ENCODE measurements around the gene HOXC4. TPM values are rescaled to one million over a fixed set of nuclear protein-coding genes. Genes with fewer than 3 reads are reported as not detected.
"Not testable (repeated sequence)": the region's sequence is repeated elsewhere in the genome, so short reads cannot be mapped to it uniquely, and the experiment has no call there.

HOXC4 gene
- total RNA-seq, 1 donor from 2014 or later, result not detected

DNA sequence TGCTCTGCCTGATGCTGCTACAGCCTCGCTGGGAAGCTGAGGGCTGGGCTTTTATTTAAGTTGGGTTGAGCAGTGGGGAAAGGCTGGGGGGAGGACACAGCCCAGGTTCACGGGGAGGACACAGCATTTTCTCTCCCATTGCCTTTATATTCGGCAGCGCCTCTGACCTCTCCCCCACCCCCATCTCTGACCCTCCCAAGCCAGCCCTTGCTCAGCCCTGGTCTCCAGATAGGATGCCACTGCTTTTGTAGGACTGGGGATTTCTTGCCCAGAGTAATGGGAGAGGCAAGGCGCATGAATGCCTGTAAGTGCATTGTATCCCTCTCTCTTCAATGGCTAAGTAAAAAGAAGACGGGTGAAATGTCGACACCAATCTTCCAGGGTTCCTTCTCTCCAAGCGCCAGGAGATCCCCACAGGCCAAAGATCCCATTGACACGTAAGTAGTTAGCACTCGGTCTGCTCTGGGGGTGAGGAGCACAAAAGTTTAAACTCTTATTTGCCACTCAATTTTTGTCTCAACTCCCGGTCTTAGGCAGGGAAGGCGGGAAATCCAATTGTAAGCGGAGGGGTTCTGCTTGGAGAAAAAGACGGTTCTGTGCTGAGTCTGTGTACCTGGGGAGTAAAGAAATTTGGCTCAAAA lies 4.6 kb downstream of the HOXC4 start:
- DNase-seq, result no peak

DNA sequence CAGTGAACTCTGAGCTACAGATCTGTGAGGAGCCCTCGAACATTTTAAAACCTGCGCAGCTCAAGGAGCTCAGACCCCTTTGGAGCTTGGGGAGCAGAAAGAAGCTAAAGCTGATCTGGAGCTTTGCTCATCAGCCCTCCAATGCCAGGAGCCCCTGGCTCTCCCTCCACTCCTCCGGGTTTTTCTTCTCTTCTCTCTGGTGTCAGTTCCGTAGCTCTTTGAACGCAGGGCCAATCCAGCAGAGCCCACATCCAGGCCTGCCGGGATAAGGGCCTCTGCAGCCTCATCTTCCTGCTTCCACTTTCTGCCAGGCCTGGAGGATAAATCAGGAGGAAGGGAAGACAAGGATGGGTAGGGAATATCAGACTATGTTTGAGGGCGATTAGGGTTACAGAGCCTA lies 6.0 kb downstream of the HOXC4 start:
- no peak for DNase-seq

DNA sequence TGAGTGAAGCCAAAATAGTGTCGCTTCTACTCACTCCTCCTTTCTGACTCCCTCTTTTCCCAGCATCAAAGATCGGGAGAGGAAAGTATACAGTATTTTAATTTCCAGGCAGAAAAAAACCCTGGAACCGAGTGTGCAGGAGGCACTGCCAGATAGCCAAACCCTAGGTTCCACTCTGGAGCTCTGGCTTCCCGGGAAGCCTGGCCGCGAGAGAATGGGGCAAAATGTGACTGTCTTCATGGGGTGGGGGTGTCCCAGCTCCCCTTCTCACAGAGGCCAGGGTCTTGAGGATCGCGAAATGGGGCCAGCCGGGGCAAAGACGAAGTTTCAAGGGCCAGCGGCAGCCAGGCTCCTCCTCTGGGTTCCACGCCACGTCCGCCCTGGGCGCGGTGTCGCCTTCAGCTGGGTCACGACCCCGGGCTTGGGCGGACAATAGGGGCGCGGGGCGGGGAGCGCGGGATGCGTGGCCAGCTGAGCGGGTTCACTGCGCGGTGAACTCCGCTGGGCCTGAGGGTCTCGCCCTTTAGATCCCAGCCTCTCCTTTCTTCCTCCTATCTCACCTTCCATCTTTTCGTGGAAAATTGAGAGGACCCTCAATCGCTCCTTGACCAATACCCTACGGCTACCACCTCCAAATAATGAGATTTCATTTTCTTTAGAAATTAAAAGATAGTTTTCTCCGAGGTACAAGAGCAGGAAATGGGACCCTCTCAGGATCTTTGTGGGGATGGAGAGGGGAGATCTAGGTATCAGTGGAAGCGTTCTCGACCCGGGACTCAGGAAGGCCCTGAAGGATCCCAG lies 6.7 kb downstream of the HOXC4 start:
- DNase-seq, result no peak

DNA sequence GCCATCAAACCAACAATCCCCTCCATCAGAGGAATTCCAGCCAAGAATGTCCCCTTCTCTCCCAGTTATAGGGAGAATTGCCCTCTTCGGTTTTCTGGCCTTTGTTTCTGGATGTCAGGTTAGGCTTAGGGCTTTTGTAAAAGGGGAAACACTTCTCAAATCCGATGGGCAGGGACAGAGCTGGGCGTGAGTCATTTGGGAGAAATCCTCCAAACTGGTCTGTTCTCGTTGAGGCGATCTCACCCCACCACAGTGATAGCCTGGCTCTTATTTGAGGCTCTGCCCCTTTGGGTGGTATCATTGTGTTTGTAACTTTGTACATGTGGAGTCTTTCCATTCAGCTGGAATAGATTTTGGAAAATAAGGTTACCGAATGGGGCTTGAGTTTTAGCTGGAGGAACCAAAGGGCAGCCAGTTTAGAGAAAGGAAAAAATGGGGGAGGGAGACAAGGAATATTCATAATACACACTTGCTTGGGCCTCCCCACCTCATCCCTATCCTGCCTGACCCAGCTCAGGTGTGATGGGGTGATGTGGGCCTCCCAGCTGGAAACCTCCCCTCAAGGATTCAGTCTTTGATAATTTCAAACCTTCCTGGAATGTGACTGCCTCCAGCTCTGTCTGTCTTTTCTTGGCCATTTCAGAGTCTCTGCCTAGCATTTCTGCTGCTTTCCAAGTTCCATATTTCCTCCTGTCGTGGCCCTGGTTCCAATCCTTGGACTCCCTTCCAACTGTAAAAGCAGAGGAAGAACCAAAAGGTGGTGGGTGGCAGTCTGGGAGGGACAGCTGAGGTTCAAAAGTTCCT lies 7.5 kb downstream of the HOXC4 start:
- no peak for DNase-seq

DNA sequence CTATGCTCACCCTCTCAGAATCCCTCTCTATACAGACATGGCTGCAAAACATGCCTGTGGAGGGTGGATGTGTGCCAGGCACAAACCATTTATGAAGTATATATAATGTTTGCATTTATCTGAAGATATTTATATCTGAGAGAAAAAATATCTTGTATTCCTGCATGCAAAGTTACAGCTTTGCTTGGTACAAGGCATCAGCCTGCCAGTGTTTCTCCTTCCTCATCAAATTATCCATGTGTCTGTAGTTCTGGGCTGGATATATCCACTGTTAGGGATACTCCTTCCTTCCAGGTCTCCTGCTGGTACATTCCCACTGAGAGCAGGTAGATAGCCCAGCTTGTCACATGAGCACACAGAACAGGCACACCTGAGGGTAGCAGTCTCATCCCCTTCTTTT lies 12.0 kb downstream of the HOXC4 start:
- DNase-seq, result no peak

DNA sequence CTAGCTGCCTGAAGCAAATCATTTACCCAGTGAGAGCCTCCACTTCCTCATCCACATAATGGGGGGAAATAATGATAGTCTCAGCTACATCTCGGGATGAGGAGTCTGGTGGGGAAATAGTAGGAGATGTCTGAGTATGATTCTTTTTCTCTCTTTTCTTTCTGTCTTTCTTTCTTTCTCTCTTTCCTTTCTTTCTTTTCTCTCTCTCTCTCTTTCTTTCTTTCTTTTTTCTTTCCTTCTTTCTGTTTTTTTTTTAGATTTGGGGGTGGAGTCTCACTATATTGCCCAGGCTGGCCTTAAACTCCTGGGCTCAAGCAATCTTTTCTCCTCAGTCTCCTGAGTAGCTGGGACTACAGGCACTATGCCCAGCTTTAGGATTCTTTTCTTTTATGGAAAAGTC lies 12.8 kb downstream of the HOXC4 start:
- DNase-seq, result no peak

DNA sequence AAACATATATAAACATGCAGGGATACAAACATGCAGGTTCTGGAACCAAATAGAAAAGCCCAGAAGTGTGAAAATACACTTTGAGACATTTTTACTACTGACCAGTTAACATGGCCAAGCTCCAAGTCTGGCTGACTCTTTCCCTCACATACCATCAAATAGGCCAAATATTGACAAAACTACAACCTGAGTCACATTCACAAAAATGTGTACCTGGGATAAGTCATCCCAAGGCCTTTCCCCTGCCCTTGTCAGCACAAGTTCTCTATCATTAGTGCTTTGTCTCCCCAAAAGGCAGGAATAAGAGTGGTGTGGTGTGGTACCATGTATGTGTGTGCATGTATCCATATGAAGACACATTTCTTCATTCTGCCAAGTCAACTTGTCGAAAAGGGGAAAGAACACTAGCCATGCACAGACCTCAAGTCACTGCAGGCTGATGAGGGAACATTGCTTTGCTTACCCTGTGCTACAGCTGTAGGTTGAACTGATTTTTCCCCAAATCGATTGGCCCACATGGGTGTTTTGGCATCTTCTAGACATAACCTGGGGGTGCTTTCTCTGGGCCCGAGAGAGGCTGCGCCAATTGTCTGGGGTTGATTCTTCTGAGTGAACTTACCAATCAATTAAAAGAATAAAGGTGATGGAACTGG lies 14.9 kb downstream of the HOXC4 start:
- DNase-seq, result no peak

DNA sequence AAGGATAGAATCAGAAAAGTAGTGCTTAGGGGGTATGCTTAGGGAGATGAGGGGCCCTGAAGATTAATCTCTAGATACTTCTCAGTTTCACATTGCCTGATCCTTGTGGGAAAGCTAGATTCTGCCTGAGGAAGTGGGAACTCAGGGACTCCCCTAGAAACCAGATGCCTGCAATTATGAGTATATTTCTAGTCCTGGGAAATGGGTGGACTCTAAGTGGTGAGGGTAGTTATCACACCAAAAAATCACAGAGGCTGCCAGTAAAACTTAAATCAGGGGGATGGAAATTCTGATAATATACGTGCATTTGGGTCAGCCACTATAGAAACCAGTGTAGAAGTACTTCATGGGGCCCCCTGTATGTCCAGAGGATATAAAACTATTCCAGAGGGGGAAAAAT lies 18.3 kb downstream of the HOXC4 start:
- no peak for DNase-seq

DNA sequence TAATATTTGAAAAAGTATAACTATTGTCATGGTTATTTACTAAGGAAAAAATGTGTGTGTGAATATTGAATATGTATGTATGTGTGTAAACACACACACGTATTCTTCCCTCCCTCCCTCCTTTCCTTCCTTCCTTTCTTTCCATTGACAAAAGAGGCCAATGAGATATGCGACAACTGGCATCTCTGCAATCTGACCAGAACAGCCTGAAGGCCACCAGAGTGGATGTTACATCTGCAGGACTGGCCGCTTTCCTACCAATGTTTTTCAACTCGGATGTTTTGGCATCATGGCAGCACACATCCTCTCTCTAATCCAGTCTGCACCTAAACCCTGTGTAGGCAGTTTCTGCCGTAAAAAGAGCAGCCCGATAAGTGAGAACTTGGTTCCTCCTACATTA lies 20.7 kb downstream of the HOXC4 start:
- no peak for DNase-seq

DNA sequence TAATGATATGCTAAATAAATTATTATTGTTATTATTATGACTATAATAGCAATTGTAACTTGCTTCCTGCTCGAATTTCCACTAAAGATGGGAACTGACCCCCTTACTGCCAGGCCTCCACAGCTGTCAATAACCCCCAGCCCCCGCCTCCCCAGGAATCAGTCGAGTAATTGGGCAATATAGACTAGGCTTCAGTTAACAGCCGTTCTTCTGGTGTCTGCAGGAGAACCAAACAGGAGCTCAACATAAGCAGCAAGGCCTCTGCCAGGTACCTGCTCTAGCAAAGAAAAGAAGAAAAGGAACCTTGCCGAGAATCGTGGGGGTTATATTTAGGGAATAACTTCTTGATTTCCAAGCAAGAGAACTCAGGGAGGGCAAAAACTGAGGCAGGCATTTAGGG lies 21.8 kb downstream of the HOXC4 start:
- no peak for DNase-seq

DNA sequence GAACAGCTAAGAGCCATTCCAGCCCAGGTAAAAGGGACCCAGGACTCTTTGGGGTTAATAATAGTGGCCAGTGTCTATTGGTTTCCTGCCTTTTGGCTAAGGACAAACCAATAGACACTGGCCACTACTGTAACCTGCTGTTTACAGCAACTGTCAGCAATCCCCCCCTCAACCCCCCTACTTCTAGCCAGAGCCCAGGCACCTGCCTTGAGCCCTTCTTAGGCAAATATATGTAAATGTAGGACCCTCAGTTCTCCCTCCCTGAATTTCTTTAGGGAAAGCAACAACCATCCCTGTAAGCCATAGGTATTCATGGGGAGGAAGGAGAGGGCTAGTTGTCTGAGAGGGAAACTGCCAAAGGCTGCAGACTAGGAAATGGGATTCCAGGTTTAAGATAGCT lies 22.3 kb downstream of the HOXC4 start:
- DNase-seq, result no peak

DNA sequence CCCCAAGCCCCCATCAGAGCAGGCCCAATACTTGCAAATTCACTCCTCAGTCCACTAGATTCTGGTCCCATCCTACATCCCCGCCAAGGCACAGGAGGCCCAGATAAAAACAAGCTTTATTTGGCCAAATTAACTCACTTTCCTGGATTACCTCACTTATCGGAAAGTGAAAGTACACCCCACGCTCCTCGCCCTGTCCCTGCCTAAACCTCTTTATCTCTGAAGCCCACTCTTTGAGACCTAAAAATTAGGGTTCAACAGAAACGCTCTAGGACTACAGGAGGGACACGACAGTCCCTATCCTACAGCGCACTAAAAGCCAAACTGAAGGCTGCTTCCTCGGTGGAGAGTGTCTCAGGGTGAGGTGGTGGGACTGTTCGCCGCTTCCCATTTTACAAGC lies 24.2 kb downstream of the HOXC4 start:
- DNase-seq, result not testable (repeated sequence)

DNA sequence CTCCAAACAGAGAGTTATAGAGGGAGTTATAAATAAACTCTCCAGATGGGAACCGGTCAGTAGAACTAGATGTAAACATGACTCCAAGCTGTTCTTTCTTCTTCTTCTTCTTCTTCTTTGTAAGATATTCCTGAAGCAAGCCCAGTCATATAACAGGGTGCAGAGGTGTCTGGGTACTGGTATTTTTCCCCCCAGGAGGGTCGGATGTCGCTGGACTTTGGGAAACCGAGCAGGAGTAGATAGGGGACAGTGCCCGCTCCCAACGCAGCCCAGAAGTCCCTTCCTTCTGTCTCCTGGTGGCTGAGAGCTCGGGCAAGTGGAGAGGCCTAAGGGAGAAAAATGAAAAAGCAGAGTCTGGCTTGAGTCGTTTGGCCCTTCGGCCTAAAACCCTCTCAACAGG lies 25.5 kb downstream of the HOXC4 start:
- not testable (repeated sequence) for DNase-seq

DNA sequence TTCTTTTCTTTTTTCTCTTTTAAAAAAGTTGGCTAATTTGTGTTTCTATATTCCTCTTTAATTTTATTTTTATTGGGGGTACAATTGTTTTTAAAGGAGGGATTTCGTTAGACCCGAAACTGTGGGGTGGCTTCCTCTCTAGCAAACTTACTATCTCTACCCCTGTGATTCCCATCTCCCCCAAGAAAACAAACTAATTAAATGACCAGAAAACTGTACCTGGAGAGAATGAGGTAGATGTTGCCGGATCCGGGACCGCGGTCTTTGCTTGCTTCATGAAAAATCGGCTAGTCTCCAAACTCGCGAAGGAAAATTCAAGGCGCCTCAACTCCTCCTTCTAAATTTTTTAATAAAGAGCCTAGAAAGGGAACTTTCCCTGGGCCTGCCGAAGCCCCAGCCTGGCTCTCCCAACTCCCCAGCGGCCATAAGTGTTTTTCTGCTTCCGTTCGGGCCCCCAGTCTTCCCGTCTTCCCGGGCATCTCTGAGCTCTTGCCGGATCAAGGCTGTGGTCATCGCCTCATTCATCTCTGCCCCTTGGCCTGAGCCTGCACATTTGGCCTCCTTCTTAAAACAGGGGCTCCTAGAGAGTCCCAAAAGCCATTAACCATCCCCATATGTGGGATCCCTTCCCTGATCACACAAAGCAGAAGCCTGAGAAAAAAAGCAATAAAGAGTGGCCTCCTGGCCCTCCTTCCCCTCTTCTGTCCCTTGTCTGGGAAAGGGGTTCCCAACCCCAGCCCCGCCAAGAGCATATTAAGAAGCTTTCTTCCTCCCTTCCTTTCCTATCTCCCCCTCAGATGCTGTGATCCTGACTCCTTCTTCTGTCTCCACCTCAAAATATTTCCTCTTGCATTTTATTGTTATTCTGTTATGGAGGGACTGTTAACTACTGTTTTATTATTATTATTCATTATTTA lies 26.6 kb downstream of the HOXC4 start:
- not testable (repeated sequence) for DNase-seq

DNA sequence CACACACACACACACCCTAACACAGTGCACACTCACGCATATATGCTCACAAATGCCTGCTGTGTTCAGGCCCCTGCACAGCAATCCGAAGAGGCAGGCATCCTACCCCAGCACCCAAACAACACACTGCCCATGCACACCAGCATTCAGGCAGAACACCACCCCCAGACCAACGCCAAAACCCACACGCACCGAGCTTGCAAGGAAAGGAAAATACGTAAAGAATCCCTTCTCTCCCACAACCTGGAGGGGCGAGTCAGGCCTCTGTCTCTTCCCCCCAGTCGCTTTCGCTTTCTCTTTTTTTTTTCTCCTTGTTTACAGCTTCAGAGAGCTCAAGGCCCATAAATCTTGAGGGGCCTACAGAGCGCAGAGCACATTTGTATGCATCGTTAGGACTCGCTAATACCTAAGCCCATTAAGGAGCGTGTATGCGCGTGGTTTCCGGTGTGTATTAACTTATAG lies 27.4 kb downstream of the HOXC4 start:
- not testable (repeated sequence) for DNase-seq

DNA sequence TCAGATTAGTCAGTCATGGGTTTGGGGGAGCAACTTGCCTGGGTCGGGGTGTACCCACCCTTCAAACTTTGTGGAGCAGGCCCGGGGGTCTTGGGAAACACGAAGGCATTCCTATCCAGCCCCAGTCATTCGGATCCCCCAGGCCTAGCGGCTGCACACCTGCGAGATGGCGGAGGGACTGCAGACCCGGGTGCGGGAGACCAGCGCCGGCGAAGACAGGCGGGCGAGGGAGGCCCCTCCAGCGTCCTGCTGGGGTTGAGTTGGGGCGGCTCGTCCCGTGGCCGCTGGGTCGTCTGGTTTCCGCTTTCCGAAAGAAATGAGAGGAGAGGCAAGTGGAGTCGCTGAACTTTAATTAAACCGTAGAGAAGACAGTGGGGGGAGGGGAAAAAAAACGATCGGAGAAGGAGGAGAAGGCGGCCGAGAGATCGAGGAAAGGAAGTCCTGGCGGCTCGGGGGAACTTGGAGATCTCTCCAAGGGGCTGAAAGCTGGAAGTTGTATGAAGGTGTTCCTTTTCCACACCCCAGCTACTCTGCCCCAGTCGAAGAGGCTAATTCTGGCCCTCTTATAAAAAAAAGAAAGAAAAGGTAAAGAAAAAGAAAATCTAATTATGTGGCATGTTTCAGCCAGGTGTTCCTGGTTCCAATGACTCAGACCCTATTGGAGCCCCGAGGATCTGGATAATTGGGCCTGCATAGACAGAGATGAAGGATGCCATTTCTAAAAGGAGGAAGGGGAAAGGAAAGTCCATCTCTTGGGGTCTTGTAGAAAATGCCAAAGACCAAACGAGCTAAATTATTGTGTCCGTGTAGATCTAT lies 28.2 kb downstream of the HOXC4 start:
- not testable (repeated sequence) for DNase-seq

DNA sequence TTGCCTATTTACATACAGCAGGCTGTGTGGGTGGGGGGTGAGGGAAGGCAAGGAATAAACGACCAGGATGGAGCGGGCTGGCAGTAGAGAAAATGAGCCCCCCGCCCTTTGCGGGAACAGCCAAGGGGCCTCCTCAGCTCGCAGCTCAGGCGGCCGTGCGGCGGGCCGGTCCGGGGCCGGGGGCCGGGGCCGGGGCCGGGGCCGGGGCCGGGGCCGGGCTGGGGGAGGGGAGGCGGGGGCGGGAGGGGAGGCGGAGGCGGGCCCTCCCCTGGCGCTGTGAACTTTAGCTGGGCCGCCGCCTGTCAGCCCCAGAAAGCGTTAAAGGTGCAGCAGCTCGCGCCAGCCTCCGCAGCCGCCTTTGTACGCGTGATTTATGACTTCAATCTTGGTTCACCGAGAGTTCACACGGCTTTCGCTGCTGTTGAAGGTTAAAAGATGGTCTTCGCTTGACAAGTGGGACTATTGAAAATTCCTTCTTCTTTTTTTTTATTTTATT lies 28.8 kb downstream of the HOXC4 start:
- DNase-seq, result no peak

DNA sequence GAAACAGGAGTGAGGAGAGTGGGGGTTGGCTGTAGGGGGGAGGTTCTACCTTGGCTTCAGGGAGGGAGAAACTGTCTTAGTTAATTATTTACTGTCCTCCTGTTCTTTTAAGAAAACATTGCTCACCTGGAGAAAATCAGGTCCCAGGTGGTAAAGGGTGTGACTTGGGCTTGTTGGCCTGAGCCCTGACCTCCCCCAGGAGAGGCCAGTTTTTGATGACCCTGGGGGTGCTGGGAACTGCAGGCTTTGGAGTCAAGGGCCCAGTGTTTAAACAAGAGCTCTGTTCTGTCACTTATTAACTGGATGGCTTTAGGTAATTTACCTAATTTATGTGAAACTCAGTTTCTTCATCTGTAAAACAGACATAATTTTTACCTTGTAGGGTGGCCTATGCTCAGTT lies 34.4 kb downstream of the HOXC4 start:
- DNase-seq, result not testable (repeated sequence)

DNA sequence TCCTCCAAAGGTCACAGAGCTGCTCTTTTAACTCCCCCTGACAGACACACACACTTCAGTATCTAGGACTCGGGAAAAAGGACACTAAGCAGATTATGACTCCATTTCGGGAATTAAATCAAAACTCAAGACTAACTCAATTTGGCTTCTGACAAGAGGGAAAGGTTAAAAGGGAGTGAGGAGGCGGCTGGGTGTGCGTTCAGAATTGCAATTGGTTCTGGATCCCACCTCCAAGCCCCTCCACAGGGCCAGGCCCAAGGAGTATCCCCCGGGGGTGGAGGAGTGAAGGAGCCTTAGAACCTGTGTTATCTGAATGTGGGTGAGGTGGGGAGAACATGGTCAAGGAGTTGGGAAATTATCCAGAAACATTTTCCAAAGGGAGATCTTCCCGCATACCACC lies 35.8 kb downstream of the HOXC4 start:
- DNase-seq, result not testable (repeated sequence)

DNA sequence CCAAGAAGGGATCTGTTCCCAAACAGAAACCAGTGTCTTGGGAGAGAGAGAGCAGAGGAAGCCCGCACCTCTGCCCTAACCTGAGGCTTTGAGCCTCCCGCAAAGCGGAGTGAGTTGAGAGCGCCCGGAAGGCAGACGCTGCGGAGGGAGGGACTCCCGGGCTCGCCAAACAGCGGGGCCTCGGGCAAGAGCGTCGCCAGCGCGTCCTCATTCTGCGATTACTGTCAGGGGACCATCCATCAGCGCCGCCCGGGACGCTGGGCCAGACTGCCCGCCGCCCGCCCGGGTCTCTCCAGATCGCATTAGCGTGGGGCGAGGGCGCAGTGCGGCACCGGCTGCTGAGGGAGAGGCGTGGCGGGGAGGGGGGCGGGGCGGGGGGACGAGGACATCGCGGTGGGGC lies 36.7 kb downstream of the HOXC4 start:
- not testable (repeated sequence) for DNase-seq
